GM18907 (cell line): Measurements from ENCODE around the gene DNAJC22.
A peak's percentile ranks its signal among the peaks of the same experiment; 100 is the strongest.
"Not testable (repeated sequence)": the region's sequence is repeated elsewhere in the genome, so short reads cannot be mapped to it uniquely, and the experiment has no call there.

ENCODE experiments used
- ATAC-seq: cut with Tn5 transposase; IDR thresholded peaks from one replicate; pipeline ENCODE4 v1.9.1; 2021; ENCODE audit warnings: mild to moderate bottlenecking, moderate library complexity; ENCODE audit not compliant: unreplicated experiment

Gene DNAJC22

DNA sequence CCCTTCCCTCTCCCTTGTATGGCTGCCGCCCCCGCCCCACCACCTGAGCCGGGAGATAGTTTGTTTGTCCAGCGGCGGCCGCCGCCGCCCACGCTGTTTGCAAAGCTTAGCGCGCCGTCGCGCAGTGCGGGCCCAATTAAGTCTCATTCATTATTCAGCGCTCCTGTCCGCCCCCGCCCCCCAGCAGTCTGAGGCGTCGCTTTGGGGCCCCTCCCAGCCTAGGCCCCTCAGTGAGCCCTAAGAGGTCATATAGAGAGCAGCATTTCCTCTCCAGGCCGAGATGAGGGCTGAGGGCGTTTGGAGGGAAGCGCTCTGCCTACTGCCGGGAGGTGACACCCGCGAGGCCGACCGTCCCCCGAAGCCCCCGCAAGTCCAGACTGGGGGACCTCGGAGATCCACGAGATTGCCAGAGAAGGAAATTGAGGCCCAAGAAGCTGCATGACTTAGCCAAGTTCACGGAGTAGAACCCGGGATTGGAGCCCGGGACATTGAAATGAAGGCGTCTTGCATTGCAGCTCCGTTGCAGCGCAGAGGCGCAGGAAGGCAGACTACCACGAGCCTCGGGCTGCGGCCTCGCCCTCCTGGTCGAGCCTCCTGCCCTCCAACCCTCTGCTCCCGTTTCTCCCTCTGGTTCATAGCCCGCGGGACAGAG is at the start of gene DNAJC22:
Gene DNAJC22 (plus strand): TSS at position 230 of the 652 bp plus-strand sequence. CDS start 1,985 bp downstream, outside the sequence.
- no peak for ATAC-seq

DNA sequence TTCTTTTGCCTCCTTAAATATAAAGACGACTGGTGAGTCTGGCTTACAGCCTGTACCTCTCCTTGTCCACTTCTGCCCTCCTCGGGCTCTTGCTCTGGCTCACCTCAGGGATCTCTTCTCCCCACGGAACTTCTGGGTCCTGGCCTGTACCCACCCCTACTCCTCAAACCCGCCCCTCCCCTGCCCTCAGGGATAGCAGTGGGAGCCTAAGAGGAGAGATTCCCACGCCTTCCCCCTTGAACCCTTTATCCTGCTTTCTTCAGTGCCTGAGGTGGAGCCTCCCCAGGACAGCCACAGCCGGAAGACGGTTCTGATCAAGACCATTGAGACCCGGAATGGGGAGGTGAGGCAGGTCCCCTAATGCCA is 49.0 kb upstream of the DNAJC22 start:
- ATAC-seq = no peak

DNA sequence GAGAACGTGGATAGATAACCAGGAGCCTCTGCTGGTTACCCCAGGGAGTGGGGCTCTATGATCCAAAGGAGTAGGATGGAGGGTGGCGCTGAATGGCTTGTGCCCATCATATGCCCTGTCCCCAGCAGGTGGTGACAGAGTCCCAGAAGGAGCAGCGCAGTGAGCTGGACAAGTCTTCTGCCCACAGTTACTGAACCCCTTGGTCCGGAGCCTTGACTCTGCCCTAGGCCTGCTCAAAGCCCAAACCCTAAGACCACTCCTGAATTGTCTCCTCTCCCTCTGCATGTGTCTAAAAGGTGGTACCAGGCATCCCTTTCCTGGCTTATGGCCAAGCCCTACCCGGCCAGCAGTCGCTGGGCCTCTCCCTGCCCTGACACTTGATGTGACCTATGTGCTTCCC is 48.5 kb upstream of the DNAJC22 start:
- ATAC-seq = no peak

DNA sequence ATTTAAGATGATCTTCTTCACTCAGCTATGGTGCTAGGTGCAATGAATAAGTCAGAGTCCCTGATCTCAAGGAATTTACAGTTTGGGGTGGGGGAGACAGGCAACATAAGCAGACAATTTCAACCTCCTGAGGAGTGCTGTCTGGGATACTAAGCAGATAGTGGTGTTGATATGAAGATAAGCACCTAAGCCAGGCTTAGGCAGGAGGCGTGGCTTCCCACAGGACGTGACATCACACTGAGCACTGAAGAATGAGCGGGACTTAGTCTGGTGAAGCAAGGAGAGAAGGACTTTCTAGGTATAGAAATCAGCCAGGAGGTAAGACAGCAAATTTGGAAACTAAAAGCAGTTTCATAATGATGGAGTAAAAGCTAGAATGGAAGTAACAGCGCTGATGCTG is 44.9 kb upstream of the DNAJC22 start:
- no peak for ATAC-seq

DNA sequence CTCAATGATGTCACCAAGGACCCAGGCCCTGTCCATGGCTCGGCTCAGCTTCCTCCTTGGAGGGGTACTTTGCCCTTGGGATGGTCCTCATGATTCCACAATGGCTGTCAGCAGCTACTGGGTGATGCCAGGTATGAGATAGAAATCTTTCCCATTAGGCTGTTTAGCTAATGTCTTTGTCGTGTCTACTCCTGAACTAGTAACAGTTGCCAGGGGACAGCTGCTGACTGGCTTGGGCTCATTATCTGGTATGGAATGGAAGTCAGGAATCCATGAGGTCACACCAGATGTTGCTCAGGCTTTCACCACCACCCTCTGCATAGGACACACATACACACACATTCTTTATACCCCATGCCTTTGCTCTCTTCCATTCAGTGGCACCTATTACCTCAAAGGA is 42.5 kb upstream of the DNAJC22 start:
- ATAC-seq = no peak

DNA sequence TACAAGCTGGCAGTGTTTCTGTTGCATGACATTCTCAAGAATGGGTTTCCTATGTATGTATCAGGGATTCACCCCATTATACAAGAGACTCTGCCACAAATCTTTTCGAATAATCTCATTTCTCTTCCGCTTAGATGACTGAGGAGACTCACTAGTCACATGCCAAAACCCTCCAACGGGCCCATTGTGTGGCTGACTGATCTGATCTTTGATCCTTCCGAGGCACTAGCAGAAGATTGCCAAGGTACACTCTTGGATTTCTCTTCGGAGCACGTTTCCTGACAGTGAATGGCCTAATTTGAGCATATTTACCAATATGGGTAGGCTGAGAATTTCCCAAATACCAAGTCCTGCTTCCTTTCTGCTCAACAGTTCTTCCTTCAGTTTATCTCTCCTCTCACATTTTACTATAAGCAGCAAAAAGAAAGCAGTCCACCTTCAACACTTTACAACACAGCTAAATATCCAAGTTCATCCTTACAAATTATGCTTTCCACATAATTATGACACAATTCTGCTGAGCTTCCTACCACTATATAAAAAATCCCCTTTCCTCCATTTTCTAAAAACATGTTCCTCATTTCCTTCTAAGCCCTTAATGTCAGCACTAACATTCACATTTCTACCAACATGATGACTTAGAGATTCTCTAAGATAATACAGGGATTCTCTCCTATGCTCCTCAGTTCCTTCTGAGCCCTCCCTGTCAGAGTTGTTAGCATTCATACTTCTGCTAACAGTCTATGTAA is 40.8 kb upstream of the DNAJC22 start:
- ATAC-seq = no peak

DNA sequence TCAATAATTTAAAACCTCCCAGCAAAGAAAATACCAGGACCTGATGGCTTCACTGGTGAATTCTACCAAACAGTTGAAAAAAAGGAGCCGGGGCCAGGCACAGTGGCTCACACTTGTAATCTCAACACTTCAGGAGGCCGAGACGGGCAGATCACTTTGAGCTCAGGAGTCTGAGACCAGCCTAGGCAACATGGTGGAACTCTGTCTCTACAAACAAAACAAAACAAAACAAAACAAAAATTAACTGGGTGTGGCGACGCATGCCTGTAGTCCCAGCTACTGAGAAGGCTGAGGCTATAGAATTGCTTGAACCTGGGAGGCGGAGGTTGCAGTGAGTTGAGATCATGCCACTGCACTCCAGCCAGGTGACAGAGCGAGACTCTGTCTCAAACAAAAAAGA is 37.3 kb upstream of the DNAJC22 start:
- ATAC-seq = no peak

DNA sequence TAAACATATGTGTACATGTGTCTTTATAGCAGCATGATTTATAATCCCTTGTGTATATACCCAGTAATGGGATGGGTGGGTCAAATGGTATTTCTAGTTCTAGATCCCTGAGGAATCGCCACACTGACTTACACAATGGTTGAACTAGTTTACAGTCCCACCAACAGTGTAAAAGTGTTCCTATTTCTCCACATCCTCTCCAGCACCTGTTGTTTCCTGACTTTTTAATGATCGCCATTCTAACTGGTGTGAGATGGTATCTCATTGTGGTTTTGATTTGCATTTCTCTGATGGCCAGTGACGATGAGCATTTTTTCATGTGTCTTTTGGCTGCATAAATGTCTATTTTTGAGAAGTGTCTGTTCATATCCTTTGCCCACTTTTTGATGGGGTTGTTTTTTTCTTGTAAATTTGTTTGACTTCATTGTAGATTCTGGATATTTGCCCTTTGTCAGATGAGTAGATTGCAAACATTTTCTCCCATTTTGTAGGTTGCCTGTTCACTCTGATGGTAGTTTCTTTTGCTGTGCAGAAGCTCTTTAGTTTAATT is 36.2 kb upstream of the DNAJC22 start:
- ATAC-seq = not testable (repeated sequence)

DNA sequence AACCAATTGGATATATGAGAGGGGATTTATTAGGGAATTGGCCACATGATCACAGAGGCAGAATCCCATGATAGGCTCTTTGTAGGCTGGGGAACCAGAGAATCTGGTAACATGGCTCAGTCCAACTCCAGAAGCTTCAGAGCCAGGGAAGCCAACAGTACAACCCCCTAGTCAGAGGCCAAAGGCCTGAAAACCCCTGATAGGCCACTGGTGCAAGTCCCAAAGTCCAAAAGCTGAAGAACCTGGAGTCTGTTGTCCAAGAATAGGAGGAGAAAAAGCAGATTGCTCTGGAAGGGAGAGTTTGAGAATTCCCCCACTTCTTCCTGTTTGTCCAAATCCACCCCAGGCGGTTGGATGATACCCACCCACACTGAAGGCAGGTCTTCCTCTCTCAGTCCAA is 31.9 kb upstream of the DNAJC22 start:
- no peak for ATAC-seq

DNA sequence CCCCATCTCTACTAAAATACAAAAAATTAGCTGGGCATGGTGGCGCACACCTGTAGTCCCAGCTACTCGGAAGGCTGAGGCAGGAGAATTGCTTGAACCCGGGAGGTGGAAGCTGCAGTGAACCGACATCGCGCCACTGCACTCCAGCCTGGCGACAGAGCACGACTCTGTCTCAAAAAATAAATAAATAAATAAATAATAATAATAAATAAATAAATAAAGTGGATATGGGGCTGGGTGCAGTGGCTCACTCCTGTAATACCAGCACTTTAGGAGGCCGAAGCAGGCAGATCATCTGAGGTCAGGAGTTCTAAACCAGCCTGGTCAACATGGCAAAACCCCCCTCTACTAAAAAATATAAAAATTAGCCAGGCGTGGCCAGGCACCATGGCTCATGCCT is 29.6 kb upstream of the DNAJC22 start:
- ATAC-seq = not testable (repeated sequence)

DNA sequence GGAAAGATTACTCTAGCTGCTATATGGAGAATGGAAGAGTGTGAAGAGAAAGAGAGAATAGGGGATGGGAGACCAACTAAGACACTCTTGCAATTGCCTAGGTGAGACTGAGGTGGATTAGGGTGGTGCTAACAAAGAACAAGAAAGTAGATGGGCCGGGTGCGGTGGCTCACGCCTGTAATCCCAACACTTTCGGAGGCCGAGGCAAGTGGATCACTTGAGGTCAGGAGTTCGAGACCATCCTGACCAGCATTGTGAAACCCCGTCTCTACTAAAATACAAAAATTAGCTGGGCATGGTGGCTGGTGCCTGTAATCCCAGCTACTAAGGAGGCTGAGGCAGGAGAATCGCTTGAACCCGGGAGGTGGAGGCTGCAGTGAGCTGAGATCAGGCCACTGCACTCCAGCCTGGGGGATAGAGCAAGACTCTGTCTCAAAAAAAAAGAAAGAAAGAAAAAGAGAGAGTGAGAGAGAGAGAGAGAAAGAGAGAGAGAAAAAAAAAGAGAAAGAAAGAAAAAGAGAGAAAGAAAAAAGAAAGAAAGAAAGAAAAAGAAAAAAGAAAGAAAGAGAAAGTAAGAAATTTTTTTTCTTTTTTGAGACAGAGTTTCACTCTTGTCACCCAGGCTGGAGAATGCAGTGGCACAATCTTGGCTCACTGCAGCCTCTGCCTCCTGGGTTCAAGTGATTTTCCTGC is 26.1 kb upstream of the DNAJC22 start:
- ATAC-seq = not testable (repeated sequence)

DNA sequence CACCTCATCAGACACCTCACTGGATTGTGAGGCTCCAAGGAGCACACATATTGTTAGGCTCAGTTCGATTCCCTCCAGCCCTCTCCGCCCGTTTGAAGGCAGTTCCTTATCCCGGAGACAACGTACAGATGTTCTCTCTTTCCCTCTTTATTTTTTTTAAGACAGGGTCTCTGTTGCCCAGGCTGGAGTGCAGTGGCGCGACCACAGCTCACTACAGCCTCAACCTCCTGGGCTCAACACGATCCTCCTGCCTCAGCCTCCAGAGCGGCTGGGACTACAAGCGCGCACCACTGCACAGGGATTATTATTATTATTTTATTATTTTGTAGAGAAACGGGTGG is 24.4 kb upstream of the DNAJC22 start:
- ATAC-seq = peak; percentile 4

DNA sequence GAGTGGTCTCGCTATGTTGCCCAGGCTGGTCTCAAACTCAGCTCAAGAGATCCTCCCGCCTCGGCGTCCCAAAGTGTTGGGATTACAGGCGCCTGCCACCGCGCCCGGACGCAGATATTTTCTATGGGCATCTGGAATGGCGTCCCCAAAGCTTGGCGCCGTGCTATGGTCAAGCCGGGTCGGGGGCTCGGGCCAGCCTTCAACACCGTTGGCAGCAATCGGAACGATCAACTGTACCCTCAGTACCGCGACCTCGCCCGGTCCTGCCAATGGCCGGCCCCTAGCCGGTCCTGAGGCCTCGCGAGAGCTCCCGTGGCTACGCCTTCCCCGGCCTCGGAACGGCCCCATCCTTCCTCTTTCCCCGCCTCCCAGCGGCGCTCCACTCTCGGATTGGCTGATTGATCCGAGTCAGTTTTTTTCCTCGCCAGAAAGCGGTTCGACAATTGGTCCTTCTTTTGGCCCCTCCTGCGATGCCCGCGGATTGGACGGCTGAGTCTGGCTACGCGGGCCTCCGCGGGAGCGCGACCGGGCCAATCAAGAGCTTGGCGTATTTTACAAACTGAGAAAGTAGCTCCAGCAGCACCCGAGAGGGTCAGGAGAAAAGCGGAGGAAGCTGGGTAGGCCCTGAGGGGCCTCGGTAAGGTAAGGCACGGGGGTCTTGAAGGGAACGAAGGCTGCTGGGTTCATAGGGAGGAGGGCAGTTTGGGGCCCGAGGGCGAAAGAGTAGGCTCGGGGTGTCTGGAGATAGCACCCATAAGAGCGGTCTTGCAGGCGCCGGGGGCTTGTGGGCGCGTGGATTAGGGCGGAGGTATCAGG is 23.8 kb upstream of the DNAJC22 start, which contains the start of gene TROAP:
Gene TROAP (plus strand): TSS at position 548 of the 816 bp plus-strand sequence. CDS start 354 bp downstream, outside the sequence.
- peak; percentile 97 for ATAC-seq

DNA sequence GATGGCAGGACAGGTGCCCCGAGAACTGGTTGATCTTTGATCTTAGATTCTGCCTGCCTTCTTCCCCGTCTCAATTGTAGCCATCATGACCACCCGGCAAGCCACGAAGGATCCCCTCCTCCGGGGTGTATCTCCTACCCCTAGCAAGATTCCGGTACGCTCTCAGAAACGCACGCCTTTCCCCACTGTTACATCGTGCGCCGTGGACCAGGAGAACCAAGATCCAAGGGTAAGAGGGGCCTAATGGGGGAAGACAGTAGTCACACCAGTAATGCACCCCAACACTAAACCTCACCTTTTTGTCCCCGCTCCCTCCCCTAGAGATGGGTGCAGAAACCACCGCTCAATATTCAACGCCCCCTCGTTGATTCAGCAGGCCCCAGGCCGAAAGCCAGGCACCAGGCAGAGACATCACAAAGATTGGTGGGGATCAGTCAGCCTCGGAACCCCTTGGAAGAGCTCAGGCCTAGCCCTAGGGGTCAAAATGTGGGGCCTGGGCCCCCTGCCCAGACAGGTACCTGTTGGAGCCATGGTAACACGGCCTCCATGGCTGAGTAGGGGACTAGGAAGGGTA is 23.1 kb upstream of the DNAJC22 start:
- no peak for ATAC-seq

DNA sequence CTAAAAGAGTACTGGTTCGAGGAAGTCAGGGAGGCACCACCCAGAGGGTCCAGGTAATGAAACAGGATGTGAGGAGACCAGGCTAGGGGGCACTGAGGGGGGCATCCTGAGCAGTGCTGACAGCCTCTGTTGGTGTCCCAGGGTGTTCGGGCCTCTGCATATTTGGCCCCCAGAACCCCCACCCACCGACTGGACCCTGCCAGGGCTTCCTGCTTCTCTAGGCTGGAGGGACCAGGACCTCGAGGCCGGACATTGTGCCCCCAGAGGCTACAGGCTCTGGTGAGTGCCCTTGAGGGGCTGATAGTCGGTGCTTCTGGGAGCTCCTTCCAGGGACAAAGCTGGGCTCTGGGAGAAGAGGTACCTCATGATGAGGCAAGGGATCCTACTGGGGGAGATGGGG is 21.1 kb upstream of the DNAJC22 start:
- ATAC-seq = no peak

DNA sequence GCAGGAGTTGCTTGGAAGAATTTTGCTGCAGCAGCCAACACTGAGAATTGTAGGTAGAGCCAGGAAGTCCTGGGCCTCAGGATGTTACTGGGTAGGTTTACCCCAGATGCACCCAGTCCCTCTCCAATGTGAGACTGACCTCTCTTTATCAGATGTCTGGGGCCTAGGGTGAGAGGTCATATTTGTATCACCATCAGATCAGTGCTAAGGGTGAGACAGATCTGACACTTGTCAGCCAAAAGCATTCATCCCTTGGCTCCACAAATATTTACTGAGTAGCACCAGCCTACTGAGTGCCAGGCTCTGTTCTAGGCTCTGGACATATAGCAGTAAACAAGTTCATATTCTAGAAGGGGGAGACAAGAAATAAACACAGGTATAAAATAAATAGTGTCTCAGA is 19.3 kb upstream of the DNAJC22 start:
- no peak for ATAC-seq

DNA sequence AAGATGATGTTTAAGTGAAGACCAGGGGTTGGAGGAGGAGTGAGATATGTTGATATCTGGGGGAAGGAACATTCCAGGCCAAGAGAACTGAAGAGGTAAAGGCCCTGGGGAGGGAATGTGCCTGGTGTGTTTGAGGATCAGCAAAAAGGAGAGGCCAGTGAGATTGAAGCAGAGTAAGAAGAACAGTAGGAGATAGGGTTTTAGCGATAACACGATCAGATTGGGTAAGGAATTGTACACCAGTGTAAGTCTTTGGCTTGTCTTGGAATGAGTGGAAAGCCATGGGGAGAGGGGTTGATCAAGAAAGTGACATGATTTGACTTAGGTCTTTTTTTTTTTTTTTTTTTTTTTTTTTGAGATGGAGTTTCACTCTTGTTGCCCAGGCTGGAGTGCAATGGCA is 18.8 kb upstream of the DNAJC22 start:
- ATAC-seq = no peak

DNA sequence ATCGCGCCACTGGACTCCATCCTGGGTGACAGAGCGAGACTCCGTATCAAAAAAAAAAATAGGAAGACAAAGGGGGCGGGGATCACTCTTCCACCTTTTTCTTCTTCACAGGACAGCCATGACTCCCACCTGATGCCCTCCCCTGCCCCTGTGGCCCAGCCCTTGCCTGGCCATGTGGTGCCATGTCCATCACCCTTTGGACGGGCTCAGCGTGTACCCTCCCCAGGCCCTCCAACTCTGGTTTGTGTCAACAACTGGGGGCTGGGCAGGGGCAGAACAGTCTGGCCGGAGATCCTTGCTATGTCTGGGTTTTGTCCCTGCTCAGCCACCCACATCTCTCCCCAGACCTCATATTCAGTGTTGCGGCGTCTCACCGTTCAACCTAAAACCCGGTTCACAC is 17.9 kb upstream of the DNAJC22 start:
- no peak for ATAC-seq

DNA sequence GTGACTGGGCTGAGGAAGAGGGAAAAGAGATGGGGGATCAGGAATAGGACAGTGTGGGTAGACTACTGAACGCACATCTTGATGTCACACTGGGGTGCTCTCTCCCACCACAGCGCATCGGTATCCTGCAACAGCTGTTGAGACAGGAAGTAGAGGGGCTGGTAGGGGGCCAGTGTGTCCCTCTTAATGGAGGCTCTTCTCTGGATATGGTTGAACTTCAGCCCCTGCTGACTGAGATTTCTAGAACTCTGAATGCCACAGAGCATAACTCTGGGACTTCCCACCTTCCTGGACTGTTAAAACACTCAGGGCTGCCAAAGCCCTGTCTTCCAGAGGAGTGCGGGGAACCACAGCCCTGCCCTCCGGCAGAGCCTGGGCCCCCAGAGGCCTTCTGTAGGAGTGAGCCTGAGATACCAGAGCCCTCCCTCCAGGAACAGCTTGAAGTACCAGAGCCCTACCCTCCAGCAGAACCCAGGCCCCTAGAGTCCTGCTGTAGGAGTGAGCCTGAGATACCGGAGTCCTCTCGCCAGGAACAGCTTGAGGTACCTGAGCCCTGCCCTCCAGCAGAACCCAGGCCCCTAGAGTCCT is 16.6 kb upstream of the DNAJC22 start:
- ATAC-seq = no peak
